GM12801 (cell line): ENCODE results near the gene TOM1.

Experiments
- TF ChIP-seq, protein P1 (sequence below): IDR thresholded peaks from one replicate; pipeline ENCODE4 v1.5.1; 2011; ENCODE audit warnings: control low read depth; ENCODE audit not compliant: insufficient read length; ENCODE audit errors: extremely low read depth

TOM1 gene

DNA sequence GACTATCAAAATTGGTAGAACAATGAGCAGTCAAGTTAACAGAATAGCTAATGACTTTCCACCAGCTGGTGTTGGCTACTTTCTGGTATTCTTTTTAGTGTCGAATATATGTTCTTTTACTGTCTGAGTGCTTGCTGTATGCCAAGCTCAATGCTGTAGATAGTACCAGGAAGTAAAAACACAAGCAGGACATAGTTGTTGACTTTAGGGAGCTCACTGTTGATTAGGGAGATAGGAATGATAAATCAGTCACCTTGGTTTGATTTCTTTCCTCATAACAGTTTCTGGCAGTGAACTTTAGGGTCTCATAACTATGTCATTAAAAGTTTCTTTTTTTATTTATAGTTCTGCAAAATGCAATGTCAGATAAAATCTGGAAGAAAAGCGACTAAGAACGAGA lies 33.4 kb upstream of the TOM1 start:
- TF ChIP-seq, protein P1, sequence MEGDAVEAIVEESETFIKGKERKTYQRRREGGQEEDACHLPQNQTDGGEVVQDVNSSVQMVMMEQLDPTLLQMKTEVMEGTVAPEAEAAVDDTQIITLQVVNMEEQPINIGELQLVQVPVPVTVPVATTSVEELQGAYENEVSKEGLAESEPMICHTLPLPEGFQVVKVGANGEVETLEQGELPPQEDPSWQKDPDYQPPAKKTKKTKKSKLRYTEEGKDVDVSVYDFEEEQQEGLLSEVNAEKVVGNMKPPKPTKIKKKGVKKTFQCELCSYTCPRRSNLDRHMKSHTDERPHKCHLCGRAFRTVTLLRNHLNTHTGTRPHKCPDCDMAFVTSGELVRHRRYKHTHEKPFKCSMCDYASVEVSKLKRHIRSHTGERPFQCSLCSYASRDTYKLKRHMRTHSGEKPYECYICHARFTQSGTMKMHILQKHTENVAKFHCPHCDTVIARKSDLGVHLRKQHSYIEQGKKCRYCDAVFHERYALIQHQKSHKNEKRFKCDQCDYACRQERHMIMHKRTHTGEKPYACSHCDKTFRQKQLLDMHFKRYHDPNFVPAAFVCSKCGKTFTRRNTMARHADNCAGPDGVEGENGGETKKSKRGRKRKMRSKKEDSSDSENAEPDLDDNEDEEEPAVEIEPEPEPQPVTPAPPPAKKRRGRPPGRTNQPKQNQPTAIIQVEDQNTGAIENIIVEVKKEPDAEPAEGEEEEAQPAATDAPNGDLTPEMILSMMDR, result no peak

DNA sequence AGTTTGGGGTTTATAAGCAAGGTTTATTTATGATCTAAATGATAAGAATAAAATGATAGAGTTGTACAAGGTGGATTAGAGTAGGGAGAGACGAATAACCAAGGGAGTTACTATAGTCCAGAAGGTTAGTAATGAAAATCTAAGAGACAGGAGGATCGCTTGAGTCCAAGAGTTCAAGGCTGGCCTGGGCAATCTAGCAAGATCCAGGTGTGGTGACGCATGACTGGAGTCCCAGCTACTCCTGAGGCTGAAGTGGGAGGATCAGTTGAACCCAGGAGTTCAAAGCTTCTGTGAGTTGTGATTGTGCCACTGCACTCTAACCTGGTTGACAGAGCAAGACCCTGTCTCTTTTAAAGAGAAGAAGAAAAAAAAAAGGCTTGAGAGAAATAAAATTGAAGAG lies 30.1 kb upstream of the TOM1 start:
- TF ChIP-seq, protein P1, result no peak

DNA sequence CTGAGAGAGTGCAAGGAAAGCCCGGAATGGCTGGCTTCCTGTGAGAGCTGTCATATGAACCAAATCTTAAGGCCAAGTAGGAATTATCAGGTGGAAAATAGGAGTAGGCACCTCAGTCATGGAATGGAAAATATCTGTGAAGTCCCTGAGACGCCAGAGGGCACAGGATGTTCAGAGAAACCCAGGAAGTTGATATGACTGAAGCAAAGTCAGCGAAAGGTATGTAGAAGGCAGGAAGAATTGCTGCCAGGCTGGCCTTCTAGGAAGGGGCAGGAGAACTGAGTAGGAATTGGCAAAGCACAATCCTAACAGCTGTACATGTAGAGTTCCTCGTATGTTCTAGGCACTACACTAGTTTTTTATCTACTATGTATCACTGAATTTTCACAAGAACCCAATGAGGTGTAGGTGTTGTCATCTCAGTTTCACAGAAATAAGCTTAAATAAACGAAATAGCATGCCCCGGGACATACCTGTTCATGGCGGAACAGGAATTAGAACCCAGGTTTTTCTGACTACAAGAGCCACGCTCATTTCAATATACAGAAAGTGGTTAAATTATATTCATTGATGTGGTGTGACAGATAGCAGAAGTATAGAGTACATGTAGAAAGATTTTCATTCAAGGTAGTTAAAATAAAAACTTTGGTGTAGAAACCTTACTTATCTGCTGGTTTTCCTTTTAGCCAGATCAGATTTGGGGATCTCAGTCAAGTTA lies 25.4 kb upstream of the TOM1 start:
- TF ChIP-seq, protein P1, result no peak

DNA sequence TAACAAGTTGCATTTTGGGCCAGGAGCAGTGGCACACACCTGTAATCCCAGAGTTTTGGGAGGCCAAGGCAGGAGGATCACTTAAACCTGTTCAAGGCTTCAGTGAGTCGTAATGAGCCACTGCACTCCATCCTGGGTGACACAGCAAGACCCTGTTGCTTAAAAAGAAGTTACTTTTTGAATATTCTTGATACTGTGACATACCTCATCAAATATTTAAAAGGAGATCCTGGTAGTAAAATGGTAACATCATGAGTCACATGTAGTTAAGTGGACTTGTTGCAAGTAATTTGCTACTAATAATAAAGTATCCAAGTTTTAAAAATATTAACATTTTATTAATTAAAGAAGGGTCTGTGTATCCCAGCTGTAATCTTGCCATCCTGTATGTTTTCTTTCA lies 24.1 kb upstream of the TOM1 start:
- TF ChIP-seq, protein P1, result no peak

DNA sequence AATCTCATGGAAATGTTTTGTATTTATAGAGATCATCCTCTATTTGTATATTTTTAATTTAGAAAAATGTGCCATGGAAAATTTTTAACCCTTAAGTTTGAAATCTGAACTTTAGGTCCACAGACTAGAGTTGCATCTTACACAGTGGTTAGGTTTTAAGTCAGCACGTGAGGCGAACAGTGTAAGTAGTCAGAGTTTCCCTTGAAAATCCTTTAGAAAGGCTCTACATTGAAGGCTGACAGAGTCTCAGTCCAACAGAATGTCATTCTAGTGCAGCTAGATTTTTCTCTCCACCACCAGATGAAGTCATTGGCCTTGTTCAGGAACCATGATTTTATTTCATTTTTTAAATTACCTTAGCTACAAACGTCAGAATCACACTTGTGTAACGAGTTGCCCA lies 23.7 kb upstream of the TOM1 start:
- TF ChIP-seq, protein P1, result no peak

- TF ChIP-seq, protein P1, result no peak
Observed at GRCh38 chr22:35288116-35288515, 11.6 kb upstream of the TOM1 start.

DNA sequence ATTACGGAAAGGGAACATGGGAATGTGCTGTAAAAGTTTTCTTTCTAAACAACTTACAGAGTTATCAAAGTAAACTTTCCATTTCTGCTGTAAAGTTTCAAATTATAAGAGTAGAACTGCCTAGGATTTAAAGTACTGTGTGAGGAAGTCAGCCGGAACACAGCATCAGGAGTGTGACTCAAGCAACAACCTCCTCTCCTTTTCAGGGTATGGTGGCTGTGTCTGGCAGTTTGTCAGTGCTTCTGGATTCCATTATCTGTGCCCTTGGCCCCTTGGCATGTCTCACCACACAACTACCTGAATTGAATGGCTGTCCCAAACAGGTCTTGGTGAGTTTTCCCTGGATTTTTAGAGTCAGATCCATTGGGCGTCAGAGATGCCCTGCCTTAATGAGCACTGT lies 6.9 kb upstream of the TOM1 start:
- TF ChIP-seq, protein P1, result no peak
